Endothelial cell of umbilical vein (primary cell): ENCODE results near the gene ITPKB. TPM values are rescaled to one million over a fixed set of nuclear protein-coding genes. Genes with fewer than 3 reads are reported as not detected.

ENCODE experiments used
- BruUV-seq: library from RNA; stranded (reverse); fragments of 400-500 nt; replicated peaks from 2 replicates; lab custom pipeline; 2021; lab: Mats Ljungman, UMichigan
- CTCF ChIA-PET: fragments of 300-600, 350-600 bp; sonication (Branson Sonifier 250); formaldehyde crosslinking; loops from one replicate; lab custom pipeline; 2021; ENCODE audit warnings: antibody characterized with exemption, inconsistent platforms; lab: Charles Lee
- POLR2A ChIA-PET: fragments of 300-600, 350-600 bp; sonication (Branson Sonifier 250); formaldehyde crosslinking; loops from one replicate; lab custom pipeline; 2021; ENCODE audit warnings: antibody characterized with exemption, inconsistent platforms; lab: Charles Lee
- DNase-seq: peaks from one replicate; pipeline ENCODE4 v3.0.0-alpha.2; 2011; ENCODE audit warnings: low read depth, low spot score
- FAIRE-seq: peaks from 2 replicates; lab custom pipeline; 2011; peaks lifted over from hg19 to GRCh38; lab: Jason Lieb, UNC
- H2AFZ ChIP-seq: 2 replicates; pipeline ENCODE4 v1.6.0; 2012; ENCODE audit warnings: low read depth, low read length, control low read depth, inconsistent platforms
- H3K27ac ChIP-seq: 2 replicates; pipeline ENCODE4 v1.5.1; 2011; ENCODE audit warnings: low read depth, mild to moderate bottlenecking, control low read depth, low read length, moderate library complexity; ENCODE audit not compliant: insufficient read depth
- H3K27me3 ChIP-seq, 2 experiments: 2 replicates each; pipeline versions ENCODE4 v1.6.0 to v1.6.1; 2011; ENCODE audit warnings: low read length in 2 of 2, mixed read lengths in 1 of 2; ENCODE audit not compliant: control insufficient read depth in 2 of 2, insufficient read depth in 2 of 2
- H3K36me3 ChIP-seq, 2 experiments: 2 replicates in 1 of 2; 3 replicates in 1 of 2; pipeline ENCODE4 v1.5.1; 2011; ENCODE audit warnings: low read length in 2 of 2, mild to moderate bottlenecking in 1 of 2, moderate library complexity in 1 of 2; ENCODE audit not compliant: control insufficient read depth in 2 of 2, insufficient read depth in 2 of 2; ENCODE audit errors: extremely low read depth in 1 of 2
- H3K4me1 ChIP-seq: 3 replicates; pipeline ENCODE4 v1.5.1; 2011; ENCODE audit warnings: mild to moderate bottlenecking, low read length; ENCODE audit not compliant: control insufficient read depth, insufficient read depth; ENCODE audit errors: extremely low read depth
- H3K4me2 ChIP-seq: 2 replicates; pipeline ENCODE4 v1.6.1; 2011; ENCODE audit warnings: low read length, control low read depth, mixed read lengths; ENCODE audit not compliant: insufficient read depth
- H3K4me3 ChIP-seq, 3 experiments: fragments of 200-600 bp in 1 of 3; sonication (generic), shearing (Covaris generic) in 1 of 3; replicated peaks in 1 of 3; 2 replicates each; pipeline ENCODE4 v1.5.1; 2011 to 2016; ENCODE audit warnings: control low read depth in 3 of 3, low read length in 3 of 3, mild to moderate bottlenecking in 2 of 3, inconsistent platforms in 1 of 3, low read depth in 1 of 3, moderate library complexity in 1 of 3; ENCODE audit not compliant: insufficient read depth in 1 of 3
- H3K79me2 ChIP-seq: 2 replicates; pipeline ENCODE4 v1.6.0; 2012; ENCODE audit warnings: low read length, inconsistent platforms; ENCODE audit not compliant: control insufficient read depth, insufficient read depth
- H3K9ac ChIP-seq: replicated peaks from 2 replicates; pipeline ENCODE3; 2011; ENCODE audit warnings: low read length, control low read depth; ENCODE audit not compliant: insufficient read depth; ENCODE audit errors: extremely low read depth
- H3K9me1 ChIP-seq: replicated peaks from 3 replicates; pipeline ENCODE4 v1.6.0; 2011; ENCODE audit warnings: mild to moderate bottlenecking, low read length; ENCODE audit not compliant: control insufficient read depth, insufficient read depth; ENCODE audit errors: extremely low read depth
- H3K9me3 ChIP-seq: replicated peaks from 2 replicates; pipeline ENCODE4 v1.5.1; 2012; ENCODE audit warnings: low read length, inconsistent platforms; ENCODE audit not compliant: control insufficient read depth, insufficient read depth
- H4K20me1 ChIP-seq: replicated peaks from 2 replicates; pipeline ENCODE3; 2011; ENCODE audit warnings: mild to moderate bottlenecking, low read length; ENCODE audit not compliant: control insufficient read depth, insufficient read depth; ENCODE audit errors: extremely low read depth
- CTCF ChIP-seq, 2 donors: IDR thresholded peaks; 1 replicate in 1 of 2; 2 replicates in 1 of 2; pipeline ENCODE4 v1.5.1; 2011; ENCODE audit warnings: low read length in 2 of 2, mild to moderate bottlenecking in 2 of 2, moderate library complexity in 2 of 2, control low read depth in 1 of 2, inconsistent platforms in 1 of 2, low read depth in 1 of 2; ENCODE audit not compliant: insufficient read depth in 1 of 2; ENCODE audit errors: extremely low read depth in 1 of 2
- EZH2 ChIP-seq: IDR thresholded peaks from 2 replicates; pipeline ENCODE4 v1.6.1; 2012; ENCODE audit warnings: borderline replicate concordance, low read depth, mild to moderate bottlenecking, moderate library complexity, low read length, inconsistent platforms; ENCODE audit not compliant: severe bottlenecking
- FOS ChIP-seq: IDR thresholded peaks from 2 replicates; pipeline ENCODE4 v1.6.1; 2011; ENCODE audit warnings: mild to moderate bottlenecking, low read length, moderate library complexity, borderline replicate concordance; ENCODE audit not compliant: insufficient read depth
- GATA2 ChIP-seq: IDR thresholded peaks from 2 replicates; pipeline ENCODE4 v1.7.0; 2011; ENCODE audit warnings: low read depth, mild to moderate bottlenecking, moderate library complexity, mixed read lengths, low read length; ENCODE audit not compliant: insufficient read length, insufficient read depth
- JUN ChIP-seq: IDR thresholded peaks from 2 replicates; pipeline ENCODE4 v1.6.1; 2011; ENCODE audit warnings: borderline replicate concordance, low read depth; ENCODE audit not compliant: insufficient read length, insufficient read depth
- MAX ChIP-seq: IDR thresholded peaks from 2 replicates; pipeline ENCODE4 v1.6.1; 2011; ENCODE audit not compliant: insufficient read depth, insufficient read length
- MYC ChIP-seq: IDR thresholded peaks from one replicate; pipeline ENCODE4 v1.6.1; 2011; ENCODE audit warnings: mild to moderate bottlenecking, low read depth, low read length
- POLR2A ChIP-seq: IDR thresholded peaks from 2 replicates; pipeline ENCODE4 v1.6.1; 2012; ENCODE audit warnings: low read depth, mild to moderate bottlenecking, control low read depth, low read length
- POLR2AphosphoS5 ChIP-seq: IDR thresholded peaks from 2 replicates; pipeline ENCODE4 v1.6.1; 2012; ENCODE audit warnings: low read depth, mild to moderate bottlenecking, control low read depth, low read length, moderate library complexity; ENCODE audit not compliant: insufficient read depth
- dilution Hi-C: fragments of 300-500 bp; cut with MboI; formaldehyde crosslinking; loops from one replicate; pipeline ENCODE4 v1.15.0; 2019; ENCODE audit warnings: low sequenced_read_pairs; ENCODE audit not compliant: extremely low pct_ligation_motif_present
- intact Hi-C: fragments of 100-400 bp; cut with micrococcal nuclease; formaldehyde crosslinking; loops from one replicate; pipeline ENCODE4 v1.10.0; 2022
- polyA plus RNA-seq, 4 experiments: library from polyadenylated mRNA; depleted of rRNA in 3 of 4; stranded (reverse) in 3 of 4; unstranded in 1 of 4; fragments of >200 nt; gene quantifications; 2 replicates each; pipeline versions ENCODE4 v1.2.1 to v1.2.3, GENCODE V29; 2011 to 2012; ENCODE audit warnings: missing spikeins in 1 of 4
- total RNA-seq: library from RNA; stranded (reverse); gene quantifications from 2 replicates; pipeline ENCODE4 v1.2.3, GENCODE V29; 2021

Gene ITPKB
- total and polyA plus RNA-seq, 2 donors (not counting 3 experiments of a cell fraction or from before 2014, with no cell fraction given): 7.7 to 34.8 TPM

GRCh38 chr1:226699166-226699565 is 39.9 kb downstream of the ITPKB start:
- dilution Hi-C loops (no loop called here), intact Hi-C loops (no loop called here)
- H3K4me2 ChIP-seq: no peak overlapping the region
- H2AFZ ChIP-seq: no peak overlapping the region
- no peaks in the 10 kb centered on the region for H4K20me1 ChIP-seq
- ChIA-PET CTCF (interaction anchor here (1.3 kb wide), 1 partner anchor 11 kb away, joined by 3 read pairs; no protein-coding TSS in a partner anchor), POLR2A (no interaction called here)
- no peaks in the 10 kb centered on the region for H3K79me2 ChIP-seq
- no peak overlapping the region for H3K27ac ChIP-seq
- no peak overlapping the region for H3K9ac ChIP-seq
- TF ChIP-seq POLR2AphosphoS5: no peak
- peaks cover 0 to 4% of the 10 kb centered on the region in 2 experiments for H3K36me3 ChIP-seq
- H3K27me3 ChIP-seq: no peaks in the 10 kb centered on the region
- H3K4me1 ChIP-seq: peaks cover 20% of the 10 kb centered on the region
- no TSS peak for BruUV-seq
- FAIRE-seq (no peak), DNase-seq (no peak)
- no peaks in the 10 kb centered on the region for H3K9me1 ChIP-seq
- no peak overlapping the region for H3K4me3 ChIP-seq
- H3K9me3 ChIP-seq: no peaks in the 10 kb centered on the region

GRCh38 chr1:226698659-226699058 is 40.4 kb downstream of the ITPKB start:
- H3K27ac ChIP-seq: no peak overlapping the region
- no peaks in the 10 kb centered on the region for H3K9me1 ChIP-seq
- ChIA-PET POLR2A (no interaction called here), CTCF (interaction anchor here (1.0 to 1.3 kb wide), 2 partner anchors 12 to 72 kb away, joined by 3 read pairs; no protein-coding TSS in a partner anchor)
- dilution Hi-C loops (no loop called here), intact Hi-C loops (no loop called here)
- BruUV-seq: no TSS peak
- H3K4me3 ChIP-seq: no peak overlapping the region
- H3K4me2 ChIP-seq: no peak overlapping the region
- no peak for FAIRE-seq
- H4K20me1 ChIP-seq: no peaks in the 10 kb centered on the region
- H3K9ac ChIP-seq: no peak overlapping the region
- H3K4me1 ChIP-seq: peaks cover 18% of the 10 kb centered on the region
- no peaks in the 10 kb centered on the region for H3K79me2 ChIP-seq
- peaks cover 0 to 4% of the 10 kb centered on the region in 2 experiments for H3K36me3 ChIP-seq
- no peak for DNase-seq
- H2AFZ ChIP-seq: no peak overlapping the region
- H3K9me3 ChIP-seq: no peaks in the 10 kb centered on the region
- TF ChIP-seq MAX (no peak), JUN (no peak), POLR2A (no peak), FOS (no peak), MYC (no peak), GATA2 (no peak), CTCF (IDR thresholded peaks at IDR 0.05; ENCODE audit: extremely low read depth in 1 of 2, insufficient read depth in 1 of 2, low read depth in 1 of 2, low read length in 2 of 2) (no peak), EZH2 (no peak), POLR2AphosphoS5 (no peak)
- no peaks in the 10 kb centered on the region for H3K27me3 ChIP-seq
